Heart right ventricle (tissue), 16 donors: Measurements from ENCODE around the gene CAMK1D. TPM values are rescaled to one million over a fixed set of nuclear protein-coding genes. Genes with fewer than 3 reads are reported as not detected.
"Not testable (repeated sequence)": the region's sequence is repeated elsewhere in the genome, so short reads cannot be mapped to it uniquely, and the experiment has no call there.

ENCODE experiments used
- ATAC-seq, 8 donors: fragments of 200-7000 bp; cut with Tn5 transposase; one replicate each; pipeline ENCODE4 v1.9.1; 2020; ENCODE audit warnings: mild to moderate bottlenecking in 8 of 8, moderate library complexity in 8 of 8, moderate number of reproducible peaks in 1 of 8
- DNase-seq, 2 donors: peaks; one replicate each; pipeline ENCODE4 v3.0.0-alpha.2; 2020
- H3K27ac ChIP-seq, 10 donors: fragments of 200-600 bp; sonication (generic) in 2 of 10; one replicate each; pipeline versions ENCODE4 v1.5.0 to v1.8.0; 2020 to 2022; ENCODE audit warnings: mild to moderate bottlenecking in 3 of 10
- H3K27me3 ChIP-seq, 7 donors: fragments of 200-600 bp; one replicate each; pipeline ENCODE4 v1.8.0; 2021 to 2022; ENCODE audit warnings: mild to moderate bottlenecking in 2 of 7
- H3K36me3 ChIP-seq, 9 donors: fragments of 200-600 bp; sonication (generic) in 1 of 9; one replicate each; pipeline versions ENCODE4 v1.5.0 to v1.8.0; 2020 to 2022; ENCODE audit warnings: mild to moderate bottlenecking in 2 of 9
- H3K4me1 ChIP-seq, 9 donors: fragments of 200-600 bp; sonication (generic) in 1 of 9; one replicate each; pipeline versions ENCODE4 v1.5.0 to v1.8.0; 2020 to 2022; ENCODE audit warnings: mild to moderate bottlenecking in 4 of 9
- H3K4me3 ChIP-seq, 10 donors: fragments of 200-600 bp; sonication (generic) in 2 of 10; one replicate each; pipeline versions ENCODE4 v1.5.0 to v1.8.0; 2020 to 2022; ENCODE audit warnings: mild to moderate bottlenecking in 7 of 10, moderate library complexity in 2 of 10
- H3K9me3 ChIP-seq, 11 donors: fragments of 200-600 bp in 10 of 11; sonication (generic) in 2 of 11; one replicate each; pipeline versions ENCODE4 v1.5.0 to v1.8.0; 2013 to 2022; ENCODE audit warnings: mild to moderate bottlenecking in 2 of 11, control low read depth in 1 of 11, moderate library complexity in 1 of 11
- CTCF ChIP-seq, 9 donors: fragments of 200-600 bp; sonication (generic) in 2 of 9; IDR thresholded peaks; one replicate each; pipeline versions ENCODE4 v1.5.0 to v1.8.0; 2021 to 2022; ENCODE audit warnings: antibody characterized with exemption in 9 of 9, mild to moderate bottlenecking in 5 of 9, moderate library complexity in 1 of 9
- WGBS, 2 donors: extraction: QIAGEN DNeasy Blood & Tissue Kit; methylation state at CpG; one replicate each; pipeline ENCODE4 v1.1.7; 2013; ENCODE audit warnings: inconsistent platforms in 1 of 2; 5-methylcytosine and 5-hydroxymethylcytosine counted together
- intact Hi-C, 10 donors: fragments of 100-400 bp; cut with DNase I; formaldehyde crosslinking; loops; one replicate each; pipeline versions ENCODE4 v1.11.1 to v1.14.2; 2022
- polyA plus RNA-seq, 2 donors: library from polyadenylated mRNA; stranded (reverse); fragments of 200-250 nt; gene quantifications; one replicate each; pipeline ENCODE4 v1.2.3, GENCODE V29; 2013
- total RNA-seq, 10 donors: library from RNA; stranded (reverse); fragmentation: NEBNext Ultra II Directional in 3 of 10; extraction: Animal tissue kit (Norgen Biotek cat#: 25700) in 3 of 10; gene quantifications; one replicate each; pipeline versions ENCODE4 v1.2.1 to v1.2.4, GENCODE V29; 2021 to 2023
- donor health status: Arrhythmogenic right ventricular cardiomyopathy.
- donor health status: ischemic (EF 13 %, LVEDD 7.1; RV severe dilation, severe dysfunction).
- donor health status: healthy with polysubstance abuse.
- donor health status: DM: no; HTN: yes; CAD: no.
- donor health status: DM: no; HTN: no; CAD: no.
- donor health status: ischemic (EF 25% LVEDD 6.9; RV normal size, moderate dysfunction).
- donor health status: ischemic (EF 25% LVEDD 5.7; RV mildly dilated, moderate dysfunction).
- donor health status: healthy.
- donor health status: DM: yes; HTN: yes; CAD: no.
- donor health status: Ischemic cardiomyopathy.
- donor health status: ischemic (EF 35%, LVEDD 5.7; RV mildly dilated, moderate dysfunction).
- donor health status: nonischemic (EF 11% LVEDD 7.7; RV severe dilation, severe dysfunction).
- donor health status: DM: yes; HTN: yes; CAD: no.
- donor health status: PGD.
- donor health status: ischemic (EF 29% LVEDD 5.4; RV normal size, mild dysfunction).
- donor health status: nonischemic (EF 23%, LVEDD 6.1; RV moderate dilation, normal function).

The CAMK1D gene
- total and polyA plus RNA-seq, 12 donors: 1.3 to 17.7 (median 2.6) TPM

- Histone ChIP-seq H3K9me3 (no peaks in the 10 kb centered on the region), H3K4me3 (no peak overlapping the region), H3K4me1 (peaks cover 0 to 12% (median 10%) of the 10 kb centered on the region in 9 donors), H3K27ac (no peak overlapping the region), H3K36me3 (no peaks in the 10 kb centered on the region), H3K27me3 (no peaks in the 10 kb centered on the region)
- intact Hi-C loops: loop anchor here in 1 of 10 donors (10.0 kb wide), 1 partner anchor 225 kb away; no protein-coding TSS in a partner anchor
- 45 to 65% methylated on average over 13 of the region's 13 CpGs for WGBS, 2 donors
- DNase-seq (no peak), ATAC-seq (peak in 1 of 8 donors; percentile 42)
- TF ChIP-seq CTCF (IDR thresholded peaks at IDR 0.05): no peak
These were observed 140.5 kb downstream of the CAMK1D start for GRCh38 chr10:12489806-12490205.

GRCh38 chr10:12490963-12491362 lies 141.6 kb downstream of the CAMK1D start:
- Histone ChIP-seq H3K27ac (no peak overlapping the region), H3K4me1 (peaks cover 0 to under 1% (median 0%) of the 10 kb centered on the region in 9 donors), H3K36me3 (no peaks in the 10 kb centered on the region), H3K27me3 (no peaks in the 10 kb centered on the region), H3K9me3 (no peaks in the 10 kb centered on the region), H3K4me3 (no peak overlapping the region)
- TF ChIP-seq CTCF (IDR thresholded peaks at IDR 0.05): no peak
- WGBS, 2 donors: 92 to 97% methylated on average over 1 of the region's 1 CpG
- DNase-seq (no peak), ATAC-seq (no peak)
- intact Hi-C loops: no loop called here

GRCh38 chr10:12491491-12491890 lies 142.1 kb downstream of the CAMK1D start:
- no peak for DNase-seq
- no peaks in the 10 kb centered on the region for H3K4me1 ChIP-seq
- TF ChIP-seq CTCF (IDR thresholded peaks at IDR 0.05): no peak
- H3K9me3 ChIP-seq: no peaks in the 10 kb centered on the region
- no peak overlapping the region for H3K4me3 ChIP-seq
- no peaks in the 10 kb centered on the region for H3K36me3 ChIP-seq
- no peak for ATAC-seq
- H3K27me3 ChIP-seq: no peaks in the 10 kb centered on the region
- WGBS, 2 donors: 71 to 74% methylated on average over 10 of the region's 10 CpGs
- intact Hi-C loops: no loop called here
- H3K27ac ChIP-seq: no peak overlapping the region

GRCh38 chr10:12492016-12492415 lies 142.7 kb downstream of the CAMK1D start:
- Histone ChIP-seq H3K9me3 (no peaks in the 10 kb centered on the region), H3K27ac (no peak overlapping the region), H3K36me3 (no peaks in the 10 kb centered on the region), H3K4me3 (no peak overlapping the region), H3K4me1 (no peaks in the 10 kb centered on the region), H3K27me3 (no peaks in the 10 kb centered on the region)
- DNase-seq (no peak), ATAC-seq (no peak)
- no peak for TF ChIP-seq CTCF (IDR thresholded peaks at IDR 0.05)
- 94 to 96% methylated on average over 8 of the region's 8 CpGs for WGBS, 2 donors
- intact Hi-C loops: no loop called here

- intact Hi-C loops, H3K27me3 ChIP-seq, H3K36me3 ChIP-seq, H3K4me3 ChIP-seq, H3K27ac ChIP-seq, DNase-seq, ATAC-seq, H3K9me3 ChIP-seq: not testable (repeated sequence)
- H3K4me1 ChIP-seq: peaks cover 3 to 38% (median 19%) of the 10 kb centered on the region in 9 donors
- WGBS, 2 donors: 97% methylated on average over 10 of the region's 10 CpGs
These were observed 147.7 kb downstream of the CAMK1D start for GRCh38 chr10:12497046-12497445.
